Calu3 (cell line): ENCODE data around the gene KIAA1549. TPM values are rescaled to one million over a fixed set of nuclear protein-coding genes. Genes with fewer than 3 reads are reported as not detected.

Source experiments
- BruUV-seq: library from RNA; stranded (reverse); fragments of 400-500 nt; replicated peaks from 2 replicates; lab custom pipeline; 2021; lab: Mats Ljungman, UMichigan
- CTCF ChIA-PET: fragments of 300-600 bp; sonication (Branson Sonifier 250); formaldehyde crosslinking; loops from one replicate; lab custom pipeline; 2022; ENCODE audit warnings: antibody characterized with exemption; lab: Charles Lee
- DNase-seq: peaks from one replicate; pipeline ENCODE4 v3.0.0; 2022
- H3K27ac Mint-ChIP-seq: one replicate; pipeline ENCODE4 v1.8.0; 2022; ENCODE audit warnings: mixed read lengths; ENCODE audit not compliant: unreplicated experiment
- H3K27me3 Mint-ChIP-seq: one replicate; pipeline ENCODE4 v1.8.0; 2022; ENCODE audit warnings: mixed read lengths; ENCODE audit not compliant: unreplicated experiment
- H3K36me3 Mint-ChIP-seq: one replicate; pipeline ENCODE4 v1.8.0; 2022; ENCODE audit warnings: mild to moderate bottlenecking, moderate library complexity, mixed read lengths; ENCODE audit not compliant: insufficient read depth, unreplicated experiment
- H3K4me1 Mint-ChIP-seq: one replicate; pipeline ENCODE4 v1.8.0; 2022; ENCODE audit warnings: mild to moderate bottlenecking, low read depth, mixed read lengths; ENCODE audit not compliant: unreplicated experiment
- H3K4me3 Mint-ChIP-seq: one replicate; pipeline ENCODE4 v1.8.0; 2022; ENCODE audit warnings: mild to moderate bottlenecking, low read depth, moderate library complexity, mixed read lengths; ENCODE audit not compliant: unreplicated experiment
- H3K9me3 Mint-ChIP-seq: one replicate; pipeline ENCODE4 v1.8.0; 2022; ENCODE audit warnings: low read depth, mixed read lengths; ENCODE audit not compliant: unreplicated experiment
- CTCF ChIP-seq: fragments of 200-600 bp; IDR thresholded peaks from one replicate; pipeline ENCODE4 v1.8.0; 2022; ENCODE audit warnings: antibody characterized with exemption; ENCODE audit not compliant: unreplicated experiment
- intact Hi-C: fragments of 100-400 bp; cut with micrococcal nuclease; formaldehyde crosslinking; loops from one replicate; pipeline ENCODE4 v1.10.0; 2022; ENCODE audit not compliant: unreplicated experiment
- total RNA-seq: library from RNA; stranded (reverse); gene quantifications from 2 replicates; pipeline ENCODE4 v1.2.3, GENCODE V29; 2022

The KIAA1549 gene
- total RNA-seq, 1 experiment from 2014 or later, result 10.4 TPM

DNA sequence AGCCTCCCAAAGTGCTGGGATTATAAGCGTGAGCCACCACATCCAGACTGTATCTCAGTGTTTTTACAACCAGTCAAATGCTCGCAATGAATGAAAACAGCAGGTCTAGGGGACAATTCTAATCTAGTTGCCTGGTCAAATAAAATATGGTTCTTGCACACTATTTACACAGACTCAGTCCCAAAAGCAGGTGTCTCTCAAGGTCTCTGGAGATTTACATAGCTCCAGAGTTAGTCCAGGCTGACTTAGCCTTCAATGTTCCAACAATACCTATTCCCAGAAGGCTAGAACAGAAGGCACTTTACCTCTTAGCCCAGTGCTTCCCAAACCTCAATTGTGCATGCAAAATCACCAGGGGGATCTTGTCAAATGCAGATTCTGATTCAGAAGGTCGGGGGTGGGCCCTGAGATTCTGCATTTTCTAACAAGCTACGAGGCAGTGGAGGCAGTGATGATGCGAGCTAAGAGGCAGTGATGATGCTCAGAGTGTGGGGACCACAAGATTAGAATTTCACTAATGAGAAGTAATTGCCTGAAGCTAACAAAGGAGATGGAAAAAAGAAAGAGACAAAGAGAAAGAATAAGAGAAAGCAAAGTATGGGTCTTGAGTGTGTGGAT, 6.4 kb downstream of the KIAA1549 start:
- no peak for TF ChIP-seq CTCF

GRCh38 chr7:138974103-138974502, 7.1 kb downstream of the KIAA1549 start:
- intact Hi-C loops, result no loop called here
- CTCF ChIA-PET, result no interaction called here
- DNase-seq, result no peak
- Mint-ChIP-seq H3K36me3 (no peaks in the 10 kb centered on the region), H3K4me1 (peaks cover 8% of the 10 kb centered on the region), H3K27ac (no peak overlapping the region), H3K4me3 (no peak overlapping the region), H3K9me3 (no peaks in the 10 kb centered on the region), H3K27me3 (no peaks in the 10 kb centered on the region)
- no TSS peak for BruUV-seq
- no peak for TF ChIP-seq CTCF

More for the DNA sequence above, 6.4 kb downstream of the KIAA1549 start:
- peaks cover 15% of the 10 kb centered on the region for H3K4me1 Mint-ChIP-seq
- no peak overlapping the region for H3K4me3 Mint-ChIP-seq
- no TSS peak for BruUV-seq
- H3K27me3 Mint-ChIP-seq, result no peaks in the 10 kb centered on the region
- CTCF ChIA-PET, result no interaction called here
- intact Hi-C loops, result no loop called here
- no peak overlapping the region for H3K27ac Mint-ChIP-seq
- no peaks in the 10 kb centered on the region for H3K9me3 Mint-ChIP-seq
- no peak for DNase-seq
- no peaks in the 10 kb centered on the region for H3K36me3 Mint-ChIP-seq

DNA sequence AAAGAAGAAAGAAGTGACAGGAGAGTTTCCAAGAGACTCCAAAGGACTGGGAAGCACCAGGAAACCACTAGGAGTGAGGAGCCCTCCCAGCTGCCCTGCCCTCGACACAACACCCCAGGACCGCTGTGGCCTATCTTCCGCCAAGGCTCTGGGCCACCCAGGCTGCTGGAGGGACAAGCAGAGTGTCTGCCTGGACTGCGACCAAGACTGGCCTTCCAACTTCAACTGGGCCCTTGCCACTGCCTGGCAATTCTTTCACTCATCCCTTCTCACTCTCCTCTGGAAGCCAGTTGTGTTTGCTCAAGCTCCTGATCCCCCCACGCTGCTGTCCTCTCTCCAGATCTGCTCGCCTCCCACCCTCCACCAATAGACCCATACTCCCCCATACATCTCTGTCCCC, 10.2 kb downstream of the KIAA1549 start:
- no peaks in the 10 kb centered on the region for H3K27me3 Mint-ChIP-seq
- H3K27ac Mint-ChIP-seq, result no peak overlapping the region
- TF ChIP-seq CTCF, result no peak
- no peaks in the 10 kb centered on the region for H3K36me3 Mint-ChIP-seq
- no peaks in the 10 kb centered on the region for H3K4me1 Mint-ChIP-seq
- no TSS peak for BruUV-seq
- intact Hi-C loops, result no loop called here
- H3K9me3 Mint-ChIP-seq, result no peaks in the 10 kb centered on the region
- CTCF ChIA-PET, result interaction anchor here (0.6 kb wide), 1 partner anchor 210 kb away, joined by 3 read pairs; no protein-coding TSS in a partner anchor
- DNase-seq, result no peak
- no peak overlapping the region for H3K4me3 Mint-ChIP-seq

- CTCF ChIA-PET, result interaction anchor here (0.6 kb wide), 1 partner anchor 210 kb away, joined by 3 read pairs; no protein-coding TSS in a partner anchor
- DNase-seq, result no peak
- H3K4me1 Mint-ChIP-seq, result no peaks in the 10 kb centered on the region
- TF ChIP-seq CTCF, result no peak
- no peaks in the 10 kb centered on the region for H3K9me3 Mint-ChIP-seq
- no TSS peak for BruUV-seq
- intact Hi-C loops, result no loop called here
- H3K27ac Mint-ChIP-seq, result no peak overlapping the region
- H3K36me3 Mint-ChIP-seq, result no peaks in the 10 kb centered on the region
- no peak overlapping the region for H3K4me3 Mint-ChIP-seq
- H3K27me3 Mint-ChIP-seq, result no peaks in the 10 kb centered on the region
Measured at GRCh38 chr7:138970446-138970845, 10.7 kb downstream of the KIAA1549 start.
